ENCODE data around the gene SEMA3B.

- TF ChIP-seq CTCF (IDR thresholded peaks at IDR 0.05): no peak
- TF ChIP-seq ZFX (IDR thresholded peaks at IDR 0.05; ENCODE audit: borderline replicate concordance): no peak
Measured at GRCh38 chr3:50265571-50265970, 3.4 kb upstream of the SEMA3B start.
